Body of pancreas (tissue), 4 donors: ENCODE data around the gene KLHL36. TPM values are rescaled to one million over a fixed set of nuclear protein-coding genes. Genes with fewer than 3 reads are reported as not detected.

Experiments
- ATAC-seq: fragments of 150-250 bp; one replicate; pipeline ENCODE4 v1.9.1; 2016
- DNase-seq, 4 donors: peaks; one replicate each; pipeline ENCODE4 v3.0.0-alpha.2; 2019
- H3K27ac ChIP-seq, 4 donors: fragments of 200-600 bp; sonication (generic); 1 replicate in 3 of 4; 2 replicates in 1 of 4; pipeline versions ENCODE4 v1.5.1 to v1.6.1; 2016 to 2019; ENCODE audit warnings: mild to moderate bottlenecking in 1 of 4, mixed read lengths in 1 of 4, moderate library complexity in 1 of 4
- H3K27me3 ChIP-seq, 2 donors: fragments of 200-600 bp; sonication (generic); one replicate each; pipeline ENCODE4 v1.6.0; 2016; ENCODE audit warnings: mild to moderate bottlenecking in 1 of 2
- H3K36me3 ChIP-seq, 2 donors: fragments of 200-600 bp; sonication (generic); replicated peaks in 1 of 2; 2 replicates each; pipeline ENCODE4 v1.5.1; 2016; ENCODE audit warnings: low read depth in 2 of 2; ENCODE audit not compliant: insufficient read depth in 1 of 2
- H3K4me1 ChIP-seq: fragments of 200-600 bp; sonication (generic); one replicate; pipeline ENCODE4 v1.6.0; 2016
- H3K4me3 ChIP-seq, 2 donors: fragments of 200-600 bp; sonication (generic); 1 replicate in 1 of 2; 2 replicates in 1 of 2; pipeline ENCODE4 v1.5.1; 2016 to 2019
- H3K9me3 ChIP-seq, 3 donors: fragments of 200-600 bp; sonication (generic); 1 replicate in 2 of 3; 2 replicates in 1 of 3; pipeline ENCODE4 v1.5.1; 2016
- POLR2A ChIP-seq, 3 donors: fragments of 450-650 bp; IDR thresholded peaks; one replicate each; pipeline ENCODE4 v1.6.1; 2016; ENCODE audit warnings: antibody characterized with exemption in 3 of 3, mild to moderate bottlenecking in 2 of 3
- WGBS, 2 donors: methylation state at CpG; one replicate each; pipeline ENCODE4 v1.1.5; 2017; 5-methylcytosine and 5-hydroxymethylcytosine counted together
- intact Hi-C: fragments of 100-400 bp; cut with DNase I; formaldehyde crosslinking; loops from one replicate; pipeline ENCODE4 v1.15.1; 2023
- total RNA-seq, 2 donors: library from RNA; depleted of rRNA; stranded (reverse); fragments of >200 nt; gene quantifications; one replicate each; pipeline ENCODE4 v1.1.0, GENCODE V29; 2016
- TF ChIP-seq, protein P1 (sequence below), 7 experiments: fragments of 450-650 bp in 4 of 7; fragments of 200-600 bp in 3 of 7; sonication (generic) in 3 of 7; IDR thresholded peaks; one replicate each; pipeline ENCODE4 v1.5.1; 2016 to 2019; ENCODE audit warnings: antibody characterized with exemption in 7 of 7

Gene KLHL36
- total RNA-seq, 2 donors from 2014 or later = 39.7 to 50.8 TPM

DNA sequence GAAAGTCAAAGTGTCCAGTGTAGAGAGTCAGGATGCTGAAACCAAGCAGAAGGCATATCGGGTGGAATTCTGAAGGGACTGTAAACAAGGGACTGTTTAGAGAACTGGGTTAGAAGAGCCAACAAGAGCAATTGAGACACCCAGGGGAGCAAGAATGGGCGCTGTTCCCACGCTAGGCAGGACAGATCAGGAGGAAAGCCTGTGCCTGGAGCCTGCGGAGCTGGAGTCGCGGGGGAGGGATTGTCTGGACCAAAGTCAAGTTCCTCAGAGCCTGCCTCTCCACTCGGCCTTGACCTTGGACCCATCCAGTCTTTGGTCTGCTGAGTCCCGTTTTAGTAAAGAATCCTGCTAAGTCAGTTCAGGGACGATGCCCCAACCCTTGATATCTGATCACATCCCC, 14.7 kb upstream of the KLHL36 start:
- DNase-seq (peak; percentile 50 to 68 (median 65)), ATAC-seq (peak; percentile 69)
- Histone ChIP-seq H3K27me3 (no peaks in the 10 kb centered on the region), H3K36me3 (no peaks in the 10 kb centered on the region), H3K9me3 (no peaks in the 10 kb centered on the region), H3K4me3 (no peak overlapping the region), H3K4me1 (peaks cover 8% of the 10 kb centered on the region), H3K27ac (peak overlapping the region in 1 of 4 donors; percentile 13)
- intact Hi-C loops = no loop called here
- WGBS, 2 donors = 8 to 17% methylated on average over 9 of the region's 9 CpGs
- TF ChIP-seq, protein P1, sequence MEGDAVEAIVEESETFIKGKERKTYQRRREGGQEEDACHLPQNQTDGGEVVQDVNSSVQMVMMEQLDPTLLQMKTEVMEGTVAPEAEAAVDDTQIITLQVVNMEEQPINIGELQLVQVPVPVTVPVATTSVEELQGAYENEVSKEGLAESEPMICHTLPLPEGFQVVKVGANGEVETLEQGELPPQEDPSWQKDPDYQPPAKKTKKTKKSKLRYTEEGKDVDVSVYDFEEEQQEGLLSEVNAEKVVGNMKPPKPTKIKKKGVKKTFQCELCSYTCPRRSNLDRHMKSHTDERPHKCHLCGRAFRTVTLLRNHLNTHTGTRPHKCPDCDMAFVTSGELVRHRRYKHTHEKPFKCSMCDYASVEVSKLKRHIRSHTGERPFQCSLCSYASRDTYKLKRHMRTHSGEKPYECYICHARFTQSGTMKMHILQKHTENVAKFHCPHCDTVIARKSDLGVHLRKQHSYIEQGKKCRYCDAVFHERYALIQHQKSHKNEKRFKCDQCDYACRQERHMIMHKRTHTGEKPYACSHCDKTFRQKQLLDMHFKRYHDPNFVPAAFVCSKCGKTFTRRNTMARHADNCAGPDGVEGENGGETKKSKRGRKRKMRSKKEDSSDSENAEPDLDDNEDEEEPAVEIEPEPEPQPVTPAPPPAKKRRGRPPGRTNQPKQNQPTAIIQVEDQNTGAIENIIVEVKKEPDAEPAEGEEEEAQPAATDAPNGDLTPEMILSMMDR (IDR thresholded peaks at IDR 0.05) = no peak
- no peak for TF ChIP-seq POLR2A (IDR thresholded peaks at IDR 0.05)

DNA sequence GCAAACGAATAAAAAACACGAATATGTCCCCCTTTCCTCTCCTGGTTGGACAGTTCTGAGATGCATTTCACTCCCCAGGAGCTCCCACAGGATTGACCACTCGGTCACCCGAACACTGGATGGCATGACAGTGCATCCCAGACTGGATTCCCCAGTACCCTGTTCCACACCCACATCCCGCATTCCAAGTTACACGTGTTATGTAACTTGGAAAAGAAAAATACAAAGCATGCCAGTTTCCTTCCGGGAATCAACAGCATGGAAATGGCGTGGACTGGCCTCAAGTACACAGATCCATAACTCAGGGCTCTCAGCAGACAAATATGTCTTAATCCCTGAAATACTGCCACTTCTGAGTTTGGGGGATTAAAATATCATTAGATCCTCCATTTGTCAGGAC, 12.6 kb upstream of the KLHL36 start:
- ATAC-seq (no peak), DNase-seq (no peak)
- Histone ChIP-seq H3K36me3 (no peaks in the 10 kb centered on the region), H3K4me1 (peaks cover 8% of the 10 kb centered on the region), H3K4me3 (no peak overlapping the region), H3K27me3 (no peaks in the 10 kb centered on the region), H3K27ac (no peak overlapping the region), H3K9me3 (no peaks in the 10 kb centered on the region)
- intact Hi-C loops = no loop called here
- TF ChIP-seq POLR2A (IDR thresholded peaks at IDR 0.05) = no peak
- TF ChIP-seq, protein P1 (IDR thresholded peaks at IDR 0.05) = no peak
- WGBS, 2 donors = 24 to 46% methylated on average over 8 of the region's 8 CpGs

DNA sequence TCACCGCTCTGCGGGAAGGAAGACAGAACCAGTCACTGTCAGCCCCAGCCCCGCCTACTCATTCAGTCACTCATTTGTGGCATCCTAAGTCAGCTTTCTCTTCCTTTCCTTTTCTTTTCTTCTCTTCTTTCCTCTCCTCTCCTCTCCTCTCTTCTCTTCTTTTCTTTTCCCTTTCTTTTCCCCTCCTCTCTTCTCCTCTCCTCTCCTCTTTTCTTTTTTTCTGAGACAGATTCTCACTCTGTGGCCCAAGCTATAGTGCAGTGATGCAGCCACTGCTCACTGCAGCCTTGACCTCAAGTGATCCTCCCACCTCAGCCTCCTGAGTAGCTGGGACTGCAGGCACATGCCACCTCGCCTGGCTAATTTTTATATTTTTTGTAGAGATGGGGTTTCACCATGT, 10.6 kb upstream of the KLHL36 start:
- no peak for TF ChIP-seq POLR2A (IDR thresholded peaks at IDR 0.05)
- TF ChIP-seq, protein P1 (IDR thresholded peaks at IDR 0.05) = no peak
- no peak for ATAC-seq
- WGBS, 2 donors = 77 to 86% methylated on average over 4 of the region's 4 CpGs

DNA sequence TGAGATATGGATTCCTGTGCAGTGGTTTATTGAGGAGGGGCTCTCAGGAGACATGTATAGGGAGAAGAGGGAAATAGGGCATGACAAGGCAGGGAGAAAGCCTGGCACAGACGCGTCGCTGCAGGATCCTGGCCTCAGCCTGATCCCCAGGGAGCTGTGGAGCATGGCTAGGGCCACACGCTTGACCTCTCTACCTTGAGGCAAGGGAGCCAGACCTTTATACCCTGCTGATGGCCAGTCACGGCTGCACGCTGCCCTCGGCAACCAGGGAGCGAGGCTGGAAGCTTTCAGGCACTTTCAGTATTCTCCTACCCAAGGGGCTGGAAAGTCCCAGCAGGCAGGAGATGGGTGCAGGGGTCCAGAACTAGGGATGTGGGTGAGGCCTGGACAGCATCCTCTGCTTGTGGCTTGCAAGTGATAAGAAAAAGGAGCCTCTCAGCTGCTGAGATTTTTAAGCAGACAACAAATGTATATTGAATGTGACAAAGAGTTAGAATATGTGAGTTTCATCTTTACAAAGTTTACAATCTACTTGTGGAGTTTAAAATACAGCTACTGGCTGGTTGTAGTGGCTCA, 10.0 kb upstream of the KLHL36 start:
- Histone ChIP-seq H3K36me3 (no peaks in the 10 kb centered on the region), H3K27ac (no peak overlapping the region), H3K4me1 (peaks cover 23% of the 10 kb centered on the region), H3K9me3 (no peaks in the 10 kb centered on the region), H3K27me3 (no peaks in the 10 kb centered on the region), H3K4me3 (no peak overlapping the region)
- intact Hi-C loops = no loop called here
- 82 to 87% methylated on average over 6 to 8 of the region's 8 CpGs for WGBS, 2 donors
- TF ChIP-seq, protein P1 (IDR thresholded peaks at IDR 0.05) = no peak
- no peak for TF ChIP-seq POLR2A (IDR thresholded peaks at IDR 0.05)
- DNase-seq (no peak), ATAC-seq (no peak)

More for the DNA sequence above, 10.6 kb upstream of the KLHL36 start:
- Histone ChIP-seq H3K27ac (no peak overlapping the region), H3K27me3 (no peaks in the 10 kb centered on the region), H3K4me3 (no peak overlapping the region), H3K9me3 (no peaks in the 10 kb centered on the region), H3K4me1 (peaks cover 17% of the 10 kb centered on the region), H3K36me3 (no peaks in the 10 kb centered on the region)
- no peak for DNase-seq
- intact Hi-C loops = no loop called here

DNA sequence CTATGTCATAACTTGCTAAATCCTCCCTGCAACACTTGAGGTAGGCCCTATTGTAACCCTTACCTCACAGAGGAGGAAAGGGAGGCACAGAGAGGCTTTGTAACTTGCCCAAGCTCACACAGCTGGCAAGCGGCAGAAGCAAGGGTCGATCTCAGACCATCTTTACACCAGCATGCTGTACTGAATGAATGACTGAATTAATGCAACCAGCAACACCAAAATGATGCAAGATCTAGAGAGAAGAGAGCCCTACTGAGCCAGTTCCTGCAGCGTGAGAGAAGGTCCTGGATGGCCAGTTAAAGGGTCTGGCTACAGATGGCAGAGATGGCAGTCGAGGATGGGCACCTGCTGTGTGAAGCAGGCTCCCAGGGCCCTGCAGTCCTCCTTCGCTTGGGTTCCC, 8.2 kb upstream of the KLHL36 start:
- Histone ChIP-seq H3K9me3 (no peaks in the 10 kb centered on the region), H3K4me1 (peaks cover 20% of the 10 kb centered on the region), H3K36me3 (no peaks in the 10 kb centered on the region), H3K27me3 (no peaks in the 10 kb centered on the region), H3K4me3 (no peak overlapping the region), H3K27ac (no peak overlapping the region)
- TF ChIP-seq, protein P1 (IDR thresholded peaks at IDR 0.05) = no peak
- no peak for TF ChIP-seq POLR2A (IDR thresholded peaks at IDR 0.05)
- DNase-seq (no peak), ATAC-seq (no peak)
- WGBS, 2 donors = 74 to 89% methylated on average over 5 of the region's 5 CpGs
- intact Hi-C loops = no loop called here
